EH (cell line): ENCODE results near the gene SLC24A3.
A peak's percentile ranks its signal among the peaks of the same experiment; 100 is the strongest.

Experiments
- DNase-seq: peaks from one replicate; pipeline ENCODE4 v3.0.0-alpha.2; 2015; ENCODE audit warnings: low read depth

Gene SLC24A3

DNA sequence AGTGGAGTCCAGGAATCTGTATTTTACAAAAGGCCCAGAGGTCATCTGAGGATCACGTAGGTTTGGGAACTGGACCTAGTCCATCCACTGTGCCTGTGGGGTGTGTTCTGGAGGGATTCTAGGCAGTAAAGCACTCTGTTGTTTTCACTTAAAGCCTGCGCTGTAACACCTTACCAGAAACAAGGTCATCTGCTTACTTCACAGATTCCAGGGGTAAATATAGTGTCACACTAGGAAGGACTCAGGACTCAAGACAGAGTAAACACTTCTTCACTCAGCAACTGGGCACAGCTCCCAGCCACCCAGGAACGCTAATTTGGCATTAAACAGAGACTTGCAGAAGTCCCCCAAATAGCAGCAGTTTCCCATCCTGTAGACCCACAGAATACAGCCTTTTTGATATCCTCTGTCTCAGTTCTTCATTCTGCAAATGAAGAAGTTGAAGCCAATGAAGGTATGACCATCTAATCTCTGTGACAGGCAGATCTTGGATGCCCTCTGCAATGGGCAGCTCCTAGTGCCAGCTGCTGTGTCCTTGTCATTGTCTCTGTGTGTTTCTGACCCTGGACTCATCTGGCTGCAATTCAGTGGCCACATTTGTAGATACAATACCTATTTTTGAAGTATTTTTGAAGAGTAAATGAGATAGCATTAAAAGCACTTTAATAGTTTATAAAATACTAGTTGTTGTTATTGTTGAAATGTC lies 129.1 kb downstream of the SLC24A3 start:
- no peak for DNase-seq

DNA sequence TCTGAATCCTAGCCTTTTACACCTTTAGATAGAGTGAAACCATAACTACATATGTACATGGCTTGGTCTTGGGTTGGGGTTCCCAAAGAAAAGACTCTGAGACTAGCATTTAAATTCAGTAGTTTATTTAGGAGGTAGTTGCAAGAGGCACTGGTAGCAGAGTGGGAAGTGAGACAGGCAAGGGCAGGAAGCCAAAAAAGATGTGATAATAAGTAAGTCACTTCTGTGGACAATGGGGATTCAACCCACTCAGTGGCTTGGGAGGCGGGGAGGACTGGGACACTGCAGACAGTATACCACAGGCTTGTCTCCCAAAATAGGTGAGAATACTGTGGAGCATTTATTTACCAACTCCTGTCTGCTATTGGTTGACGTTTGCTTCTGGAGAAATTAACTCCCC lies 131.9 kb downstream of the SLC24A3 start:
- DNase-seq: no peak

DNA sequence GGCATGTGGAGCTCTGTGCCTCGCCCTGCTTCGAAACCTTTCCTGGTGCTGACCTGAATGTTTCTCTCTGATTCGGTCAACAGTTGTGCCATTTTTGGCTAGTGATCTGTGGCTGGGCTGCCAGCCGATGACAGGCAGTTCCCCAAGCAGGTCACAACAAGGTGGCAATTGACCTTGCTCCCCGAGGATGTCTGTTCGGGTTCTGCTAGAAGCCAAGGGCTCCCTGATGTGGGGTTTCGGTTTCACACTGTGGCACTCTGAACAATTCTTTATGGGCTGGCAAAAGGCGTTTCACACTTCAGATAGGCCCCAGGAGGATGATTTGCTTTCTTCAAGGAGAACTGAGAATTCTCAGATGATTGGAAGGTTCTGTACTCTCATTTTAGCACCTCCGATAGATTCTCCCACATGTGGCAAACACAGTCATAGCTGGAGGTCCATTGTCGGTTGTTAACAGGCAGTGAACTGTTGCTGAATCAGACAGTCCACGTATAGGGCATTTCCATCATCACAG lies 135.6 kb downstream of the SLC24A3 start:
- no peak for DNase-seq

DNA sequence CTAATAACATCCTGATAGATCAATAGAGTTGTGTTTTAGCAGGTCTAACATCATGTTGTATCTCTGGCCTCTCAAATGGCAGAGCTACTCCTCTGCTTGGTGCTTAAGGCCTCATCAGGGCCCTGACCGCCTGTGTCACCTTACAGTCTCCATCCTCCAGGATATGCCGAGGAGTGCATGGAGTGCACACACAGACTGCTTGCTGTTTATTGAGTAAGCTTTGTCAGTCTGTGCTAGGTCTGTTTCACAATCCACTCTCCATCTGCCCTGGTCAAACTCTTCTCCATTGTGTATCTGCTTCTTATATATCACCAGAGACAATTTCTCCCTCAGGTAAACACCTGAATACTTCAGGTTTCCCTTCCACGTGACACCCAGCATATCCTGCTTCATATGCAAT lies 136.1 kb downstream of the SLC24A3 start:
- no peak for DNase-seq

DNA sequence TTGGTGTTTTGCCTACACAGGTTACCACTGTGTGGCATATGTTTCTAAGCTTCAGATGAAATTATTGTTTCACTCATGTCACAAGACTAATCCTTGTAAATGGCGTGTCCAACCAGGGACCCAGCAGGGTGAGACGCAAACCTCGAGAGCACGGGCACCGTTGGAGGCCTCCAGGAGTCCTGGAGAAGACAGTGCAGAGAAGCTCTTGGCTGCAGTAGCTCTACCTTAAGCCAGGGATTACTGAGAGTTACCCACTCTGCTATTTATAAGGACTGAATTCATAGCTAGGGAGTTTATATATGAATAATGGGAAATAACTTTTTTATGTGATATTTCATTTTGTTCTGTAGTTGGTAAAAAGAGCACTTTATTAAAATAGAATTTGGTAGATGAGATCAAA lies 137.4 kb downstream of the SLC24A3 start:
- no peak for DNase-seq

DNA sequence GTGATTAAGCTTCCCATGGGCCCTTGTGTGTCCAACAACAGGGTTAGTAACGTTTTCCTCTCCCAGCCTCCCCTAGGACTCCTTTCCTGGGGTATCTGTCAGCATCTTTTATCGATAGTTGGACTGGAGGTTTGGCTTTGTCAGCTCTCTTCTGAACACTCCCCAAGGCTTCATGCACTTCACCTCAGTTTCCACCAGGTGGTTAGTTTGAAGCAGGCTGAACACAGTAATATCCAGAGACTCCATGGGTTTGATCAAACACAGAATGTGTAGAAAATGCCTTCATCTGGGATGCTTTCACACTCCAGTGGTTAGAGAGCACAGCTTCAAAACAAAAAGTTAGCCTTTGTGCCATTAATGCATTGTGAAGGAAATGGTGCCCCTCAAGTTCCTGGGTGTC lies 139.1 kb downstream of the SLC24A3 start:
- DNase-seq: no peak

DNA sequence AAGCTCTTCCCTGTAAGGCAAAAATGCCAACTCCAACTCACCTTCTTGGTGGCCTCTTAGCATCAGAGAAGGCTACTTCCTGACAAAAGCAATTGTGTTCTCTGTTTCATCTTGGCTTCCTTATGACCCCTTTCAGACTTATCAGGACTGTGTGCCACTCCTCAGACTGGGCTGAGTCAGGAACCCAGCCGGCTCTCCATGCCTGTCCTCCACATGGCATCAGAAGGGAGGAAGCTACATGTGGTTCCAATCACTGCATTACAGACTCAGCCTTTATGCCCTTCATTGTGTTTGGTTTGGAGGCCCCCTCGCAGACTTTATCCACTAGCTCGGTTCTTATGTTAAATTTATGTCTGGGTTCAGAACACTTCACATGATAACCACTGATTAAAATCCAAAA lies 142.5 kb downstream of the SLC24A3 start:
- DNase-seq: peak; percentile 64

DNA sequence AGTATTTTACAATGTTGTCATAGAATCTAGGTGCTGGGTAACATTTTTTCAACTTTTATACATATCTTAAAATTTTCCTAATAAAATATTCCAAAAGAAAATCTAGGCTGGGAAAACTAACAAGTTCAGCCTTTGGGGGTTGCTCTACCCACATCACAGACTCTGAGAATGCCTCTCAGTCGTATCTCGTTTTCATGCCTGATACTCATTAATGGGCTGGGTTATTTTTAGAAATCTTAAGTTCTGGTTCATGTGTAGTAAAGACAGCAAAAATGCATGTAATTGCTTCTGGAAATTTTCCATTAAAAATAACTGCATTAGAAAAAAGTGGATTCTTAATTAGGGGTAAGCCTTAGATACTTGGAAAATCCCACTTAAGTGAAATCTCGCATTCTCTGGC lies 149.3 kb downstream of the SLC24A3 start:
- peak; percentile 72 for DNase-seq

DNA sequence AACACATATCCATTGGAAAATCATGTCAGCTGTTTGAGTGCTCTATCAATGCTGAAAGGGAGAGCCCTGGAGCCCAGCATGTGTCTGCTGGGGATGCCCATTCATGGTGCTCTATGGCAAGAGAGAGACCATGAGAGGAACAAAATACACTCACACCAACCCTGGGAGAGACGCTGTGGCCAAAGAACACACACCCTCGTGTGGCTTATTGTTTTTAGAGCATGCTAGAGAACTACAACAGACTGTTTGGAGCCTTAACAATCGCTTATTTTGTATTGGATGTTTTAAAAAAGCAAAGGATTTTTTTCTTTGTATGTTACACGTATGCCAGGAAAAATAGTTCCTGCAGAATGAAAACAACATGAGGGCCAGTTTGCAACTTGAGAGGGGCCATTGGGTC lies 151.0 kb downstream of the SLC24A3 start:
- no peak for DNase-seq

DNA sequence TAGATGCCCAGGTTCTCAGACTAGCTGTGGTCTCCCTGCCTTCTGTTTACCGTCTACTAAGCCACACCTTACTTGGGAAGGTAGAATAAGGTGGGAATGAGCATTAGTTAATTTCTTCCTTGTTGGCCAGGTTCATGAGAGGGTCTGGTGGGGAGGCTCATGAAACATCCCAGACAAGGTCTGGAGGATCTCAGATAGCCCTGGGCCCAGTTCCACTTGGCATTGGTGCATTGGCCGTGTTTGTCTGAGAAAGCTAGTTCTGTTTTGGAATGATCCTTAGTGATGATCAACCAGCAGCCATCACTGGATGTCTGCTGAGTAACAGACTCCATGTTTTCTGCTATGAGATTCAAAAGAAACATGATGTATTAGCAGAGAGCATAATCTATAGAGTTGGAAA lies 155.1 kb downstream of the SLC24A3 start:
- DNase-seq: no peak

DNA sequence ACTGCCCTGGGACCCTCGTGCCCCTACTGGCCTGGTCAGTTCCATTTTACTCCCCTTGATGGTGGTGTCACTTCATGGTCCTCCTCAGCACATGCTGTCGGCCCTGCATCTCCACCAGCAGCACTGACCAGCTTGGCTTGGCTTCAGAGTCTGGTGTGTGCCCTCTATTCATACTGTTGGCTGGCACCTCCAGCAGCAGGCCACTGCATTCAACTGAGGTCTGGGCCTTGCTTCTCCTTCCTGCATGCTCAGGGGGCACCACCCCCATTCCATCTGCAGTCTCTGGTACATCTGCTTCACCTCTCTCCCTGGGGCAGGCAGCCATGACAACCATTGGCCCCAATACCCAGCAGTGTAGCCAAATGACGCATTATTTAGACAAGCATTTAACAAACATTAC lies 155.9 kb downstream of the SLC24A3 start:
- no peak for DNase-seq

DNA sequence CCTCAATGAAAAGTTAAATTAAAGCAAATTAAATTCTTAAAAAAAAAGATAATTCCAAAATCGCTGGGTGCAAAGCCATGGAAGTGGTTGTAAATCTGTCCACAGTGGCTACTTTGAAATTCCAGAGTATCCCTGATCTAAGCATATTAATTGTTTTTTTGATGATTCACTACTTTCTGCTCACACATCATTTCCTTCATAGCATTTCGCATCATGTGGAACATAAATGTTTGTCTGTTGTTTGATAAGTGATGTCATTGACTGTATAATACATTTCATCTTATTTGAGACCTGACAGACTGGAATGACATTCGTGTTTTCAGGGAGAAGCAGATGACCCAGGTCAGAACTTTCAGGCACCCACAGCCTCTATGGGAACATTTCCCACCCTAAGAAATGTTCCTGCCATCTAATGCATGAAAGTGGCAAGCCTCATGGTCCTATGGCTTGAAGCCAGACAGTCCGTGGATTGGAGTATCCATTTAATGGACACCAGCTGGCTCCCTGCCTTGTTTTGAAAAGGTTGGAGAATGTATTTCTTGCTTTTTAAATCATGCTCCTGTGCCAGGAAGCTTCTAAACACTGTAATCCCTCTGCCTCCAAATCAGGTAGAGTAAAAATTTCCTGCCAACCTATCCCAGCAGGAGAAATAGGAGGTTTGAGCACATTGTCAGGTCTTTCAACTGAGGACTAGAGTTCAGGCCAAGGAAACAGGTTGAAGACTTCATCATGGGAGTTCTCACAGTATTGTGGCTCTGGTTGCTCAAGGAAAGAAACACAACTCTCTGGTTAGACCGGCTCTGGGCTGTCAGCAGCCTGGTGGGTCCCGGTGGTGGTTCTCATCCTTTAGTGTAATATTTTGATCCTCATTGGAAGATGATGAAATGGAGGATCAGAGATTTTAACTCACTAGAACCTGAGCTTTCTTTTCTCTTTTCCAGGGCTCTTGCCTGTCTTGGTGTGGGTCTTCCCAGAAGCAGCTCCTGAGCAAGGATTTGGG lies 157.9 kb downstream of the SLC24A3 start:
- DNase-seq: peak; percentile 43

DNA sequence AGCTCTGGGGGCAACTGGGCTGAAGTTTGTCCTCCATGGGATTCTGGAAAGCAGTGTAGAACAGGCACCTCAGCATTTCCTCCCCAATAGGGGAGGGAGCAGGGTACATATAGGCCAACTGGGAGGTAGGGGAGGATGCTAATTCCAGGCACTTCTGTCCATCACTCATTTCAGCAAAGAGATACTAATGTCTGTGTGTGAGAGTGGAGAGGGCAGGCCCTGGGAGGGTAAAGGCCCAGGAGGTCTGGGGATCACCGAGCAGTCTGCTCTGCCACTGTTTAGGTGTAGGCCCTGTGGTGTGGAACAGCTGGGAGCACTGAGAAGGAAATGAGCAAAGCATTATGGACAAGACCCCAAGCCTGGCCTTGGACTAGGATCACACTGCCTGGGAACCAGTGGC lies 158.7 kb downstream of the SLC24A3 start:
- no peak for DNase-seq

DNA sequence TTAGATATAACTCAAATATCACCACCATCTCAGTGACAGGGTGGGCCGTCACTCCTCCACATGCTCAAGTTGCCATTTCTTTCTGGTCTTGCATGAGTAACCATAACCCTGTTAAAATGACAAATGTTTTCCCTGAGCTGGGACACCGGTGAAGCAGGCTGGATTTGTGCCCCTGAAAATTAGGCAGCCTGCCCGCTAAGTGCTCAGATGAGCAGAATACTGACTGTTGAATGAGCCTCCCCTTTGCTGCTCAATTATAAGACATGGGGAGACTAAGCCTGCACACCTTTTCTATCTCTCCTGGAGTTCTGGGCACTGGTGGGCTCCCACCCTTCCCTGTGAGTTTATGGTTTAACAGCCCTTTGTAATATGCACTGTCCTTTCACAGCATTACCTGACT lies 161.8 kb downstream of the SLC24A3 start:
- DNase-seq: no peak

DNA sequence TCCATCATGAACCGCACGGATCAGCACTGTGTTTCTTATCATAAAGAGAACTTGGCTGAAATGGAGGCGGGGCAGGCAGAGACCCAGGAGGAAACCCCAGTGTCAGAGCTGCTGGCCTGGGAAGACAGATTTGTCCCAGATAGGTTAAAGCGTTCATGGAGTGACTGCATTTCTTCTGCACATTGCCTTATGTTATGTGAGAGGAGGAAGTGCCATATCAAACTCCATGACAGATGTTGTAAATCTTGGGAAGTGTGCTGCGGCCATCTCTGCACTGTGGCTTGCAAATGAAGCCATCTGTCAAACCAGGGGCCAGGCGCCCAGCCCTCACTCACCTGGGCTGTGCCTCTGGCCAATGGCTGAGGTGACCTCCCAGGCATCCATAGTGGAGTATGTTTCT lies 163.0 kb downstream of the SLC24A3 start:
- DNase-seq: no peak

DNA sequence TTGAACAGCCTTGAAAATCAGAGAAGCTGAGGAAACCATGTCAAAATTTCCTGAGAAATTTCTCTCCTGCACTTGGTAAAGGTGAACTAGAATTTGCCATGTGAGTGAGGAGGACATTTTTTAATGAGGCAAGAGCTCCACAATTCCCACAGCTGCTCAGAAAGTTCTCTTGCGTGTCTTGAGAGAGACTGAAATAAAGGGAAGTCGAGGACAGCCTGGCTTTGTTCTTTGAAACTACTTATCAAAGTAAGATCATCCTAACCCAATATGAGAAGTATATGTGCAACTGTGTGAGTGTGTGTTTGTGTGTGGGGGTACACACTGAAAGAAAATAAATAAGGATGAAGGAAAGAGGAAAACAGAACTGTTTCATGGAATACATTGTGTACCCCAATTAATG lies 163.4 kb downstream of the SLC24A3 start:
- DNase-seq: no peak

DNA sequence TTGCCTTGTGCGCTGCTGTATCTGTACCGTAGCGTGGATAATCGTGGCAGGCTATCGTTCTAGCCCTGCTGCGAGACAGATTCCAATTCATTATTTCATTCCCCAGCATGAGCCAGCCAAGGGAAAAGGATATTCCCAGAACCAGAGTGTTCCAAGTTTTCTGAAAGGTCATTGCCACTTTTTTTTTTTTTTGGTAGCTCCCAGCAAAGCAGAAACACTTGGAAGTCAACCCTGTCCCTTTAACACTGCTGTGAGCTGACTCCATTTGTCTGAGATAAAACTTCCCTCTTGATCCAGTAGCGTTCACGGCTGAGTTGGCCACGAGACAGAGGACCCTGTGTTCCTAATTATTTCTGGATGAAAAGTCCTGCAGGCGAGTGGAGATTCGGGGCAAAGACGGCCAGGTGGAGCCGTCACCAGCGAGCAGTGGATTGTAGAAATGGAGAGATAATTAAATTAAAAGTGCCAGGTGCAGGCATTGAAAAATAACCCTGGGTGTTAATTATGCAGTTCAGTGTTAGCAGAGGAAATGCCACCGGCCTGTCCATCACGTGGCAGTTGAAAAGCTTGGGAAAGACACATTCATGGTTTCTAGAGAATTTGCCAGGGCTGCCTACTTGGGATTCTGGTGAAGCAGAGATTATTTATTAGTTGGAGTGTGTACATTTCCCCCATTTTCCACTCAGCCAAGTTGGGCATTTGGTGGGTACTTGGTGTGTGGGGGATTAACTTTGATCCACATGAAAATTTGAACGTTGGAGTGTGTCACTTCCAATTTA lies 164.2 kb downstream of the SLC24A3 start:
- DNase-seq: no peak

DNA sequence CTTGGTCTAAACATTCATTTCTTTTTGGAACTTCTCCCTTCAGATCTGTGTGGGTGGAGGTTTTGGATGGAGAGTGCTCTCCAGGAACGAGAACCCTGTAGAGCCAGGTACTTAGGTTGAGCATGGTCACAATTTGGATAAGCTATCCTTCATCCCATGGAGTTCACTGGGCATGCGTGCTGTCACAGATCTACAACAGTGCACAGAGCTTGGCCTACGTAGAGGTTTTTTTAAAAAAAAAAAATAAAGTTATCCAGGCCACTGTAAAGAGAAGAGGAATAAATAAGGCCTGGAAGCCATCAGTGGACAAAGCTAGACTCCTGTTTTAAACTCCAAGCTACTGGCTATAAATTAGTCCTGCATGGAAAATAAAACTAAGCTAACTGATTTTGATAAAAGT lies 165.6 kb downstream of the SLC24A3 start:
- DNase-seq: no peak

DNA sequence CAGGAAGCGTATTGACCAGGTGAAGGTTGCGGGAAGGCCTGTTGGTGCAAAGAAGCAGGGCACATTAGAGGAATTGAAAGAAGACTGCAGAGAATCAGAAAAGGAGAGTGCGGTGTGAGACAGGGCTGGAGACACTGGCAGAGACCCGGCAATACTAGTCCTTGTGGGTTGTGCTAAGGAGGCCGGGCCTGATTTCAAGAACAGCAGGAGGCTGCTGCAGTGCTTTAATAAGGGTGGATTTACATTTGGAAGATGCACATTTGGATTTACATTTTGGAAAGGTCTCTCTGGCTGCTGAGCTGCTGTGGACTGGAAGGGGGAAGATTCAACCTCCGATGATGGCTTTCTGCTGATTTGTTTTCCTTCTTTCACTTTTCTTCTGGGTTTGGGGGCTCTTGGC lies 167.8 kb downstream of the SLC24A3 start:
- DNase-seq: no peak

DNA sequence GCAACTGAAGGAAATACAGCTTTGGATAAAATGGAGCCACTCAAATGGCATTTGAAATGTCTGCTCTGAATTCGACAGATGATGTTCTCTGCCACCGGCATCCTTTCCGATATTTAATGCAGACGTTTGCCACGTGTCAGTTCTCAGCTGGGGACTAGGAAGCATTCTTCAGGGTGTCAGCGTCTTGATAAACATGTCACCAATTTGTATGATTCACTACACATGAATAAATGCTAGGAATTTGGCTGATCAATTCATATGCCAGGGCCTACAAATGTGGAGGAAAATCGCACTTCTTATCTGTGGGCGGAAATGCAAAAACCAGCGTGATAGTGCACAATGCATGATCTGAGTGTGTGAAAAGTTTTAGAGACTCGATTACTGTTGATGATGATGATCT lies 169.5 kb downstream of the SLC24A3 start:
- DNase-seq: no peak

DNA sequence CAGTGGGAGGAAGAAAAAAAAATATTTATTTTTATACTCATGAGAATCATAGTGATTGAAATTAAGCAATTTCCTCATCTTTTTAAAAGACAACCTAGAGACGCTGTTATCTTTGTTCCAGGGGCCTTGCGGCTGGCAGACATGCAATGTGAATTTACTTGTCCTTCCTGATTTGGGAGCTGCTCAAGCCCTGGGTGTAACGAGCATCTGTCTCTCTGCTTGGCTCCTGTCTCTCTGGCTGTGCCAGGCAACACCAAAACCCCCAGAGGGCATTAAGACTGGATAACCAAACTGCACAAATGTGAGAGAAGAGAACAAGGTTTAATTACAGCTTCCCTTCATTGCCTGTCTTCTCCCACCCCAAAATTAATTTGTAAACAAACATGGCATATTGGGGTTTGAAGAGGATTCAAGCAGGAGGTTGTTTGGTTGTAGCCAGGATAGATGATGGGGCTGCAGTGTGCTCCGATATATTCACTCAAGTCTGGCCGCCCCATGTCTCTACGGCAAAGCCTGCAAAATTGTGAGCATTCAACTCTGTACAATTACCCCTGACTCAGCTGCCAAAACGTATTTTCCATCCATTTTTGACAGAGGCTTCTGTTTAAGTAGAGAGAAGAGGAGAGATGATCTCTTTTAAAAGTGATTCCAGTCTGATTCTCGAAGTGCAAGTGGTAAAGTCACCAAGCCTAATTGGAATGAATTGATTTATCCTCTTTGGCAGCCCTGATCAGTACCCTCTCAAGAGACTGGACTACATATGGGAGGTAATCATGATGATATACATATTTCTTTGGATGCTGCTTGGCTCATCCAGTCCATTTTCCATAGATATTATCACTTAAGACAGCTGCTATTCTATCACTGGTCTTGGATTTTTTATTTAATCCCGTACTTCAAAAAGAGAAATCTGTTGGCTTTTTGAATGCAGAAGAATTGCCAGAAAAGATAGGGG lies 170.2 kb downstream of the SLC24A3 start:
- DNase-seq: no peak
